ENCODE measurements around the gene AGRN.

AGRN gene

GRCh38 chr1:1040004-1040991 lies 20.4 kb downstream of the AGRN start:
- peak; percentile 49 for DNase-seq

DNA sequence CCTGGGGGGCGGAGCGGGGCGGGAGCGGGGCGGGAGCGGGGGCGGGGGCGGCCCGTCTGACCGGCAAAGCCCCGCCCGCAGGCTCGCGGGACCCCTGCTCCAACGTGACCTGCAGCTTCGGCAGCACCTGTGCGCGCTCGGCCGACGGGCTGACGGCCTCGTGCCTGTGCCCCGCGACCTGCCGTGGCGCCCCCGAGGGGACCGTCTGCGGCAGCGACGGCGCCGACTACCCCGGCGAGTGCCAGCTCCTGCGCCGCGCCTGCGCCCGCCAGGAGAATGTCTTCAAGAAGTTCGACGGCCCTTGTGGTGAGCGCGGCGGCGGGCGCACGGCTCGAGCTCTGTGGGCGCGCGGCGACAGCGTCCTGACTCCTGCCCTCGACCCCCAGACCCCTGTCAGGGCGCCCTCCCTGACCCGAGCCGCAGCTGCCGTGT lies 21.2 kb downstream of the AGRN start:
- DNase-seq, result no peak

DNA sequence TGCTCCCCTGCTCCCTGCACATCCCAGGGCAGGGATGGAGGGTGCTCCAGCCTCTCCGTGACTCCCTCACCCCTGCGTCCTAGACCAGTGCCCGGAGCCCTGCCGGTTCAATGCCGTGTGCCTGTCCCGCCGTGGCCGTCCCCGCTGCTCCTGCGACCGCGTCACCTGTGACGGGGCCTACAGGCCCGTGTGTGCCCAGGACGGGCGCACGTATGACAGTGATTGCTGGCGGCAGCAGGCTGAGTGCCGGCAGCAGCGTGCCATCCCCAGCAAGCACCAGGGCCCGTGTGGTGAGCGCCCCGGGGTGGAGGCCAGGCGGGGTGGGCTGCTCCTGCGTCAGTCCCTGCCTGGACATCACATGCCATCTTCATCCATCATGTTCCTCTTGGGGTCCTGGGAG lies 22.0 kb downstream of the AGRN start:
- no peak for DNase-seq

DNA sequence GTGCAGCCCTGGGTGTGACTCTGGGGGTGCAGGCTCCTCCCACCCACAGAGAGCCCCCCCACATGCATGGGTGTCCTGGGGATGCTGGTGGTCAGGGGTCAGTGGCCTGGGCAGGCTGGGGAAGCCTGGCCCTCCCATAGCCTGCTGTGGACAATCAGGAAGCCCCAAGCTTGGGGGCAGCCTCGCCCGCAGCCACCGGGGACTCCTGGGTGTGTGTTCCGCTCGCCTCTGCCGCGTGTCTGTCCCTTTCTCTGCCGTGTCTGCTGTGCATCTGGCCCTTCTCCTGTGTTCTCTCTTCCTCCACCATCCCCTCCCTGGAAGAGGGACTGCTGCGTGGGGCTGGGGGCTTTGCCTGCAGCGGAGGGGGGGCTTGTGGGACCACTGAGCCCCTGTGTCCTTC lies 22.9 kb downstream of the AGRN start:
- DNase-seq, result no peak

DNA sequence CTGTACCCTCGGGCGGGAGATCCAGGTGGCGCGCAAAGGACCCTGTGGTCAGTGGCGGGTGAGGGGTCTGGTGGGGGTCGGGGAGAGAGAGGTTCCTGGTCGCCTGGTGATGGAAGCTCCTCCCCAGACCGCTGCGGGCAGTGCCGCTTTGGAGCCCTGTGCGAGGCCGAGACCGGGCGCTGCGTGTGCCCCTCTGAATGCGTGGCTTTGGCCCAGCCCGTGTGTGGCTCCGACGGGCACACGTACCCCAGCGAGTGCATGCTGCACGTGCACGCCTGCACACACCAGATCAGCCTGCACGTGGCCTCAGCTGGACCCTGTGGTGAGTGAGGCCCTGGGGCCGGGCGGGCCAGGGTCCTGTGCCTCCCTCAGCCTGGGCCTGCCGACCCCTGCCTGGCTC lies 23.5 kb downstream of the AGRN start:
- no peak for DNase-seq

GRCh38 chr1:1043921-1044320 lies 24.0 kb downstream of the AGRN start:
- DNase-seq, result no peak

DNA sequence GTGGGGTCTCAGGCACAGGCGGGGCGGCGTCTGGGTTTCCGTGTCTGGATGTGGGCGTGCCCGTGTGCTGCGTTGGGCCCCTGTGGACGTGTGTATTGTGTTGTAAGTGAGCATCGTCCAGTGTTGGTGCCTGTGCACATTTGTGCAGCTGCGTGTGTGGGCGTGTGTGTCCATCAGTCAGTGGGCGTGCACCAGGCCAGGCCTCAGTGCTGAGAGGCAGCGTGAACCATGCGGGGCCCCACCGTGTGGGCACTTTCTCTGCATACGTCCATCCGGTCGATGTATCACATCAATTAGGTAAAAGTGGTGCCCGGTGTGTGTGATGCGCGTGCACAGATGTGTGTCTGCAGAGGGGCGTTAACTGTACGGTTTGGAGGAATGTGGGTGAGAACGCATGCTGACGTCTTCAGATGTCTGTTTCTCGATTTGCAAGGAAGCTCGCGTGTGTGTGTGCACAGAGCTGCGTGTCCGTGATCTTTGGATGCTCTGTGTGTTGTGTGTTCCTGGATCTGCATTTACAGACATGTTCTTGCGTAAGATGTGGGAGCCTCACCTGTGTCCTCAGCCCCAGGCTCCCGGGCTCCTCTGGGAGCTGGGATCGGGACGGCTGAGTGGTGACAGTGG lies 24.6 kb downstream of the AGRN start:
- DNase-seq, result no peak

DNA sequence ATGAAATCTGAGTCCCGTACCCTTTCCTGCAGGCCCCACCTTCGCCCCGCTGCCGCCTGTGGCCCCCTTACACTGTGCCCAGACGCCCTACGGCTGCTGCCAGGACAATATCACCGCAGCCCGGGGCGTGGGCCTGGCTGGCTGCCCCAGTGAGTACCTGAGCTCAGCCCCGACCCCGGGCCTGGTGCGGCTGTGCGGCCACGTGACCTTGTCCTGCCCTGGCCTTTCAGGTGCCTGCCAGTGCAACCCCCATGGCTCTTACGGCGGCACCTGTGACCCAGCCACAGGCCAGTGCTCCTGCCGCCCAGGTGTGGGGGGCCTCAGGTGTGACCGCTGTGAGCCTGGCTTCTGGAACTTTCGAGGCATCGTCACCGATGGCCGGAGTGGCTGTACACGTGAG lies 25.2 kb downstream of the AGRN start:
- no peak for DNase-seq

GRCh38 chr1:1046243-1046642 lies 26.3 kb downstream of the AGRN start:
- DNase-seq, result no peak

DNA sequence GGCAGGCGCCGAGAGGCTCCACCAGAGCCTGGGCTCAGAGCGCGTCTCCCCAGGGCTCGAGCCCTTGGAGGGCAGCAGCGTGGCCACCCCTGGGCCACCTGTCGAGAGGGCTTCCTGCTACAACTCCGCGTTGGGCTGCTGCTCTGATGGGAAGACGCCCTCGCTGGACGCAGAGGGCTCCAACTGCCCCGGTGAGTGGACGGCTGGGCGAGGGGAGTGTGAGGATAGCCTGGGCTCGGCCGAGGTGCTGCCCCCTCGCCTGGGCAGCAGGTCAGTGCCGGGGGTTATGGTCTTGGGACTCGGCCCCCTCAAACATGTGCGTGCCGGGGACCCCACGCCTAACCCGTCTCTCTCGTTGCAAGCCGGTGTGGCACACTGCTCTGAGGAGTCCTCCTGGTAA lies 26.8 kb downstream of the AGRN start:
- no peak for DNase-seq

- no peak for DNase-seq
Observed at GRCh38 chr1:1047407-1047806, 27.5 kb downstream of the AGRN start.

- DNase-seq, result no peak
Observed at GRCh38 chr1:1047963-1048362, 28.0 kb downstream of the AGRN start.

DNA sequence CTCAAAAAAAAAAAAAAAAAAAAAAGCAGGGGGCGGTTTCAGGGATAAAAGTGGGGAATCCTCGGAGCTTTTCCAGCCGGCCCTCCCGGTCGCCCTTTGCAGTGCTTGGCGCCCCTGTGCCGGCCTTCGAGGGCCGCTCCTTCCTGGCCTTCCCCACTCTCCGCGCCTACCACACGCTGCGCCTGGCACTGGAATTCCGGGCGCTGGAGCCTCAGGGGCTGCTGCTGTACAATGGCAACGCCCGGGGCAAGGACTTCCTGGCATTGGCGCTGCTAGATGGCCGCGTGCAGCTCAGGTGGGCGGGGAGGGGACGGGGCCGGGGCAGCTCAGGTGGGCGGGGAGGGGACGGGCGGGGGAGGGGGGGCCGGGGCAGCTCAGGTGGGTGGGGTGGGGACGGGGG lies 28.8 kb downstream of the AGRN start:
- DNase-seq, result no peak

- DNase-seq, result no peak
Observed at GRCh38 chr1:1049318-1050165, 29.6 kb downstream of the AGRN start.

- DNase-seq, result no peak
Observed at GRCh38 chr1:1050577-1051052, 30.7 kb downstream of the AGRN start.

DNA sequence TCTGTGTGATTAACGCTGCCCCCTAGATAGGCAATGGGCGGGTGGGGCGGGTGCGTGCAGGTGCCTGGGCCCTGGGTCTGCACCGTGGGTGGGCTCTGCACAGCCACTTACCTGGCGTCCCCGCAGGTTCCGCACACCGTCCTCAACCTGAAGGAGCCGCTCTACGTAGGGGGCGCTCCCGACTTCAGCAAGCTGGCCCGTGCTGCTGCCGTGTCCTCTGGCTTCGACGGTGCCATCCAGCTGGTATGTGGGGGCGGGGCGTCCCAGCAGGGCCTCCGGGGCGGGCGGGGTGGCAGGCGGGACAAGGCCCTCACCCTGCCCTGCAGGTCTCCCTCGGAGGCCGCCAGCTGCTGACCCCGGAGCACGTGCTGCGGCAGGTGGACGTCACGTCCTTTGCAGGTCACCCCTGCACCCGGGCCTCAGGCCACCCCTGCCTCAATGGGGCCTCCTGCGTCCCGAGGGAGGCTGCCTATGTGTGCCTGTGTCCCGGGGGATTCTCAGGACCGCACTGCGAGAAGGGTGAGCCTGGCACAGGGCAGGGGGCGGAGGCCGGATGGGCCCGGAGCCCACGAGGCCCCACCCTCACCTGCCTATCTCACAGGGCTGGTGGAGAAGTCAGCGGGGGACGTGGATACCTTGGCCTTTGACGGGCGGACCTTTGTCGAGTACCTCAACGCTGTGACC lies 31.3 kb downstream of the AGRN start:
- DNase-seq, result no peak

- no peak for DNase-seq
Observed at GRCh38 chr1:1052003-1052840, 32.3 kb downstream of the AGRN start.

GRCh38 chr1:1053022-1053421 lies 33.1 kb downstream of the AGRN start:
- DNase-seq, result no peak

GRCh38 chr1:1053682-1054081 lies 33.8 kb downstream of the AGRN start:
- DNase-seq, result no peak

GRCh38 chr1:1054099-1054700 lies 34.3 kb downstream of the AGRN start:
- DNase-seq, result no peak

GRCh38 chr1:1054971-1055370 lies 35.1 kb downstream of the AGRN start:
- no peak for DNase-seq
